NCI-H2029 treated with DMSO at 0.1 percent for 48 hours (cell line): ENCODE results near the gene MIF.
"Not testable (repeated sequence)": the region's sequence is repeated elsewhere in the genome, so short reads cannot be mapped to it uniquely, and the experiment has no call there.

ENCODE experiments used
- DNase-seq: peaks from one replicate; lab custom pipeline; 2025; lab: John Stamatoyannopoulos, UW

MIF gene

GRCh38 chr22:23903328-23903971 is 9.3 kb downstream of the MIF start:
- DNase-seq = no peak

- DNase-seq = no peak
These were observed 10.5 kb downstream of the MIF start for GRCh38 chr22:23904573-23905254.

GRCh38 chr22:23906641-23907040 is 12.5 kb downstream of the MIF start:
- DNase-seq = no peak

- DNase-seq = not testable (repeated sequence)
These were observed 13.2 kb downstream of the MIF start for GRCh38 chr22:23907423-23907822.

GRCh38 chr22:23908587-23909205 is 14.5 kb downstream of the MIF start:
- no peak for DNase-seq

GRCh38 chr22:23909296-23909898 is 15.2 kb downstream of the MIF start:
- DNase-seq = no peak

GRCh38 chr22:23910496-23911190 is 16.5 kb downstream of the MIF start:
- DNase-seq = no peak

- DNase-seq = no peak
These were observed 17.3 kb downstream of the MIF start for GRCh38 chr22:23911318-23911980.

GRCh38 chr22:23912293-23912903 is 18.2 kb downstream of the MIF start:
- DNase-seq = no peak

- no peak for DNase-seq
These were observed 19.1 kb downstream of the MIF start for GRCh38 chr22:23913306-23913660.

GRCh38 chr22:23913661-23914353 is 19.6 kb downstream of the MIF start:
- DNase-seq = peak; percentile 83

- no peak for DNase-seq
These were observed 21.1 kb downstream of the MIF start for GRCh38 chr22:23915290-23915689.

GRCh38 chr22:23920267-23920611 is 26.1 kb downstream of the MIF start:
- DNase-seq = not testable (repeated sequence)

GRCh38 chr22:23921586-23922201 is 27.5 kb downstream of the MIF start:
- DNase-seq = not testable (repeated sequence)

GRCh38 chr22:23922921-23923320 is 28.7 kb downstream of the MIF start:
- DNase-seq = no peak

GRCh38 chr22:23925020-23925606 is 30.9 kb downstream of the MIF start:
- no peak for DNase-seq

GRCh38 chr22:23926561-23926960 is 32.4 kb downstream of the MIF start:
- no peak for DNase-seq

GRCh38 chr22:23938328-23939016 is 44.3 kb downstream of the MIF start:
- DNase-seq = no peak

- no peak for DNase-seq
These were observed 44.8 kb downstream of the MIF start for GRCh38 chr22:23939017-23939357.

GRCh38 chr22:23940166-23940565 is 46.0 kb downstream of the MIF start:
- DNase-seq = not testable (repeated sequence)
